ENCODE measurements around the gene DYNLL1.

DNA sequence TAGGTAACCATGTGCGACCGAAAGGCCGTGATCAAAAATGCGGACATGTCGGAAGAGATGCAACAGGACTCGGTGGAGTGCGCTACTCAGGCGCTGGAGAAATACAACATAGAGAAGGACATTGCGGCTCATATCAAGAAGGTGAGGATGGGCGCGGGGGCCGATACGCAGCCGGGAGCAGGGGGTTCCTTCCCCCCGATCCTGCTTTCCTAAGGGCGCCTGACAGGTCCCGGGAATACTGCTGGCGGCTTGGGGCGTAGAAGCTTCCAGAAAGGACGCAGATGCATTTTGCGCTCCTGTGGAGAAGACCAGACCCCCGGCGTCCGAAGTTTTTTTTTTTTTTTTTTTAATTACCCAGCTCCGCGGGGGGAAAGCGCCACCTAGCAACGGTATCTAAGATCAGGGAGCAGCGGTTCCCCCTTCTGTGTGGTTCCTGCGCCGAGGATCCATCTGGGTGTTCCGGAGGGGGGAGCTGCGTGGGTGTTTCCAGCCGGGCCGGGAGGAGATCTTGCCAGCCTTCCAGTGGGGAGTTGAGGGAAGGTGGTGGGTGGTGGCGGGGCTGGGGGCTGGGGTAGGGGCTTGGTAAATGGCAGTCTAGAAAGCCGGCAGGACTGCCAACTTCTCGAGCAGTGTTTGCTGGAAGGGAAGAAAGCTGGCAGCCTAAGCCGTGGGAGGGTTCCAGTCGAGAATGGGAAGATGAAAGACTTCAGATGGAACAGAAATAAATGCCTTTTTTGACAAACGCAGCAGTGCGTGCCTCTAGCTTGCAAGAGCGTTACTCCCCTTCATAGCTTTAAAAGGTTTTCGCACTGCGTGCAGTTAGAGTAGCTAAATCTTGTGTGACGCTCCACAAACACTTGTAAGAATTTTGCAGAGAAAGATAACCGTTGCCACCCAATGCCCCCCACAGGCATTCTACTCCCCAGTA lies 764 bp downstream of the DYNLL1 start:
- TF ChIP-seq ARNT (IDR thresholded peaks at IDR 0.05) (no peak), SP1 (IDR thresholded peaks at IDR 0.05) (no peak), TARDBP (IDR thresholded peaks at IDR 0.05) (no peak), FOXK2 (IDR thresholded peaks at IDR 0.05) (no peak), FOXM1 (IDR thresholded peaks at IDR 0.05; ENCODE audit: borderline replicate concordance) (no peak), CTBP1 (IDR thresholded peaks at IDR 0.05; ENCODE audit: borderline replicate concordance) (no peak), ELF4 (IDR thresholded peaks at IDR 0.05) (no peak), SUZ12 (IDR thresholded peaks at IDR 0.05) (no peak), L3MBTL2 (conservative IDR thresholded peaks at IDR 0.05) (no peak)

Data from HEK293T (cell line).